OCI-LY7 (cell line): ENCODE data around the gene EYS.

Source experiments
- CTCF ChIP-seq: fragments of 200-600 bp; sonication (generic); conservative IDR thresholded peaks from 2 replicates; pipeline ENCODE4 v1.5.1; 2014; ENCODE audit warnings: mild to moderate bottlenecking, antibody characterized with exemption, low read length, moderate library complexity, mixed read lengths
- EZH2phosphoT487 ChIP-seq: fragments of 200-600 bp; sonication (generic); IDR thresholded peaks from 2 replicates; pipeline ENCODE4 v1.6.1; 2018; ENCODE audit warnings: low read depth, borderline replicate concordance, mild to moderate bottlenecking, mixed run types, antibody characterized with exemption, low read length, moderate library complexity, mixed read lengths

- no peak for TF ChIP-seq CTCF
- TF ChIP-seq EZH2phosphoT487 = no peak
Observed at GRCh38 chr6:64010666-64011065, 1696.4 kb downstream of the EYS start.
